Activated T-helper 17 cell treated with anti-CD3 and anti-CD28 coated beads, Interleukin-2, amount 50 U/mL, for 72 hours (primary cell): ENCODE measurements around the gene DNAH5. TPM values are rescaled to one million over a fixed set of nuclear protein-coding genes. Genes with fewer than 3 reads are reported as not detected.

ENCODE experiments used
- ATAC-seq: fragments of 150-1000 bp; cut with Tn5 transposase; replicated peaks from 2 replicates; pipeline ENCODE4 v1.10.0; 2021; ENCODE audit warnings: mild to moderate bottlenecking, moderate library complexity
- H3K27ac Mint-ChIP-seq: one replicate; pipeline ENCODE4 v1.8.0; 2022; ENCODE audit warnings: mixed read lengths
- H3K27me3 Mint-ChIP-seq: one replicate; pipeline ENCODE4 v1.8.0; 2022; ENCODE audit warnings: mixed read lengths
- H3K36me3 Mint-ChIP-seq: one replicate; pipeline ENCODE4 v1.8.0; 2022; ENCODE audit warnings: low read depth, mild to moderate bottlenecking, mixed read lengths
- H3K4me1 Mint-ChIP-seq: one replicate; pipeline ENCODE4 v1.8.0; 2022; ENCODE audit warnings: mixed read lengths
- H3K4me3 Mint-ChIP-seq: one replicate; pipeline ENCODE4 v1.8.0; 2022; ENCODE audit warnings: mild to moderate bottlenecking, mixed read lengths
- H3K9me3 Mint-ChIP-seq: one replicate; pipeline ENCODE4 v1.8.0; 2022; ENCODE audit warnings: mixed read lengths
- total RNA-seq, 2 donors: library from RNA; stranded (reverse); gene quantifications; one replicate each; pipeline ENCODE4 v1.2.3, GENCODE V29; 2022

Gene DNAH5
- total RNA-seq, 2 donors from 2014 or later, result not detected

- H3K36me3 Mint-ChIP-seq, result no peaks in the 10 kb centered on the region
- ATAC-seq, result no peak
- no peak overlapping the region for H3K4me3 Mint-ChIP-seq
- peaks cover 3% of the 10 kb centered on the region for H3K9me3 Mint-ChIP-seq
- no peaks in the 10 kb centered on the region for H3K27me3 Mint-ChIP-seq
- H3K4me1 Mint-ChIP-seq, result no peaks in the 10 kb centered on the region
- no peak overlapping the region for H3K27ac Mint-ChIP-seq
These were observed 12.7 kb upstream of the DNAH5 start for GRCh38 chr5:13957032-13957645.

- no peaks in the 10 kb centered on the region for H3K27me3 Mint-ChIP-seq
These were observed 12.0 kb upstream of the DNAH5 start for GRCh38 chr5:13956471-13956870.

GRCh38 chr5:13955896-13956295 is 11.4 kb upstream of the DNAH5 start:
- Mint-ChIP-seq H3K9me3 (peaks cover 3% of the 10 kb centered on the region), H3K27ac (no peak overlapping the region), H3K27me3 (no peaks in the 10 kb centered on the region), H3K4me1 (no peaks in the 10 kb centered on the region), H3K4me3 (no peak overlapping the region), H3K36me3 (no peaks in the 10 kb centered on the region)
- no peak for ATAC-seq

More at GRCh38 chr5:13956471-13956870, 12.0 kb upstream of the DNAH5 start:
- no peak overlapping the region for H3K27ac Mint-ChIP-seq
- no peaks in the 10 kb centered on the region for H3K4me1 Mint-ChIP-seq
- H3K4me3 Mint-ChIP-seq, result no peak overlapping the region
- no peak for ATAC-seq
- H3K36me3 Mint-ChIP-seq, result no peaks in the 10 kb centered on the region
- H3K9me3 Mint-ChIP-seq, result peaks cover 3% of the 10 kb centered on the region

GRCh38 chr5:13946111-13946510 is 1.6 kb upstream of the DNAH5 start:
- Mint-ChIP-seq H3K4me1 (no peaks in the 10 kb centered on the region), H3K36me3 (no peaks in the 10 kb centered on the region), H3K4me3 (no peak overlapping the region), H3K27me3 (no peaks in the 10 kb centered on the region), H3K9me3 (peaks cover 3% of the 10 kb centered on the region), H3K27ac (no peak overlapping the region)
- ATAC-seq, result no peak

GRCh38 chr5:13945271-13945670 is 783 bp upstream of the DNAH5 start:
- no peaks in the 10 kb centered on the region for H3K4me1 Mint-ChIP-seq
- no peaks in the 10 kb centered on the region for H3K27me3 Mint-ChIP-seq
- no peak for ATAC-seq
- peaks cover 3% of the 10 kb centered on the region for H3K9me3 Mint-ChIP-seq
- no peaks in the 10 kb centered on the region for H3K36me3 Mint-ChIP-seq
- no peak overlapping the region for H3K27ac Mint-ChIP-seq
- no peak overlapping the region for H3K4me3 Mint-ChIP-seq

GRCh38 chr5:13943676-13944075 is 812 bp downstream of the DNAH5 start:
- no peak for ATAC-seq
- H3K9me3 Mint-ChIP-seq, result peaks cover 3% of the 10 kb centered on the region
- H3K4me3 Mint-ChIP-seq, result no peak overlapping the region
- H3K27ac Mint-ChIP-seq, result no peak overlapping the region
- peaks cover 4% of the 10 kb centered on the region for H3K27me3 Mint-ChIP-seq
- no peaks in the 10 kb centered on the region for H3K4me1 Mint-ChIP-seq
- H3K36me3 Mint-ChIP-seq, result no peaks in the 10 kb centered on the region

GRCh38 chr5:13941468-13941867 is 3.0 kb downstream of the DNAH5 start:
- Mint-ChIP-seq H3K4me3 (no peak overlapping the region), H3K4me1 (no peaks in the 10 kb centered on the region), H3K36me3 (no peaks in the 10 kb centered on the region), H3K27me3 (peaks cover 4% of the 10 kb centered on the region), H3K9me3 (peaks cover 3% of the 10 kb centered on the region), H3K27ac (no peak overlapping the region)
- ATAC-seq, result no peak

- ATAC-seq, result no peak
- no peaks in the 10 kb centered on the region for H3K36me3 Mint-ChIP-seq
- peaks cover 3% of the 10 kb centered on the region for H3K9me3 Mint-ChIP-seq
- no peaks in the 10 kb centered on the region for H3K4me1 Mint-ChIP-seq
- peaks cover 4% of the 10 kb centered on the region for H3K27me3 Mint-ChIP-seq
- H3K27ac Mint-ChIP-seq, result no peak overlapping the region
- no peak overlapping the region for H3K4me3 Mint-ChIP-seq
These were observed 4.8 kb downstream of the DNAH5 start for GRCh38 chr5:13939638-13940037.

- H3K27me3 Mint-ChIP-seq, result peaks cover 4% of the 10 kb centered on the region
These were observed 9.6 kb downstream of the DNAH5 start for GRCh38 chr5:13934921-13935320.

GRCh38 chr5:13934125-13934524 is 10.4 kb downstream of the DNAH5 start:
- ATAC-seq, result no peak
- H3K27ac Mint-ChIP-seq, result no peak overlapping the region
- H3K36me3 Mint-ChIP-seq, result no peaks in the 10 kb centered on the region
- H3K9me3 Mint-ChIP-seq, result peaks cover 7% of the 10 kb centered on the region
- H3K27me3 Mint-ChIP-seq, result no peaks in the 10 kb centered on the region
- no peak overlapping the region for H3K4me3 Mint-ChIP-seq
- H3K4me1 Mint-ChIP-seq, result no peaks in the 10 kb centered on the region

More at GRCh38 chr5:13934921-13935320, 9.6 kb downstream of the DNAH5 start:
- Mint-ChIP-seq H3K4me3 (no peak overlapping the region), H3K9me3 (peaks cover 7% of the 10 kb centered on the region), H3K4me1 (no peaks in the 10 kb centered on the region), H3K27ac (no peak overlapping the region), H3K36me3 (no peaks in the 10 kb centered on the region)
- no peak for ATAC-seq

GRCh38 chr5:13932561-13932960 is 11.9 kb downstream of the DNAH5 start:
- peaks cover 7% of the 10 kb centered on the region for H3K9me3 Mint-ChIP-seq
- no peaks in the 10 kb centered on the region for H3K36me3 Mint-ChIP-seq
- H3K27me3 Mint-ChIP-seq, result no peaks in the 10 kb centered on the region
- no peak overlapping the region for H3K27ac Mint-ChIP-seq
- no peaks in the 10 kb centered on the region for H3K4me1 Mint-ChIP-seq
- H3K4me3 Mint-ChIP-seq, result no peak overlapping the region
- ATAC-seq, result no peak

GRCh38 chr5:13932011-13932410 is 12.5 kb downstream of the DNAH5 start:
- Mint-ChIP-seq H3K27ac (no peak overlapping the region), H3K4me1 (no peaks in the 10 kb centered on the region), H3K27me3 (no peaks in the 10 kb centered on the region), H3K36me3 (no peaks in the 10 kb centered on the region), H3K9me3 (peaks cover 7% of the 10 kb centered on the region), H3K4me3 (no peak overlapping the region)
- ATAC-seq, result no peak

GRCh38 chr5:13930541-13931171 is 13.8 kb downstream of the DNAH5 start:
- no peak for ATAC-seq
- Mint-ChIP-seq H3K27me3 (no peaks in the 10 kb centered on the region), H3K9me3 (peaks cover 7% of the 10 kb centered on the region), H3K4me1 (no peaks in the 10 kb centered on the region), H3K36me3 (no peaks in the 10 kb centered on the region), H3K4me3 (no peak overlapping the region), H3K27ac (no peak overlapping the region)

- no peaks in the 10 kb centered on the region for H3K36me3 Mint-ChIP-seq
- H3K4me1 Mint-ChIP-seq, result no peaks in the 10 kb centered on the region
- no peaks in the 10 kb centered on the region for H3K9me3 Mint-ChIP-seq
- no peak for ATAC-seq
- H3K4me3 Mint-ChIP-seq, result no peak overlapping the region
- no peak overlapping the region for H3K27ac Mint-ChIP-seq
- H3K27me3 Mint-ChIP-seq, result no peaks in the 10 kb centered on the region
These were observed 17.8 kb downstream of the DNAH5 start for GRCh38 chr5:13926731-13927130.

- Mint-ChIP-seq H3K27ac (no peak overlapping the region), H3K27me3 (no peaks in the 10 kb centered on the region), H3K4me1 (no peaks in the 10 kb centered on the region), H3K9me3 (no peaks in the 10 kb centered on the region), H3K4me3 (no peak overlapping the region), H3K36me3 (no peaks in the 10 kb centered on the region)
- no peak for ATAC-seq
These were observed 22.9 kb downstream of the DNAH5 start for GRCh38 chr5:13921578-13921977.
